Stimulated activated CD8-positive, alpha-beta memory T cell treated with anti-CD3 and anti-CD28 coated beads, Interleukin-7, amount 100 ng/mL, for 24 hours (primary cell): Measurements from ENCODE around the gene MAGI1.
"Not testable (repeated sequence)": the region's sequence is repeated elsewhere in the genome, so short reads cannot be mapped to it uniquely, and the experiment has no call there.

Experiments used
- DNase-seq: peaks from one replicate; pipeline ENCODE4 v3.0.0-alpha.2; 2020; ENCODE audit warnings: low read depth

MAGI1 gene

DNA sequence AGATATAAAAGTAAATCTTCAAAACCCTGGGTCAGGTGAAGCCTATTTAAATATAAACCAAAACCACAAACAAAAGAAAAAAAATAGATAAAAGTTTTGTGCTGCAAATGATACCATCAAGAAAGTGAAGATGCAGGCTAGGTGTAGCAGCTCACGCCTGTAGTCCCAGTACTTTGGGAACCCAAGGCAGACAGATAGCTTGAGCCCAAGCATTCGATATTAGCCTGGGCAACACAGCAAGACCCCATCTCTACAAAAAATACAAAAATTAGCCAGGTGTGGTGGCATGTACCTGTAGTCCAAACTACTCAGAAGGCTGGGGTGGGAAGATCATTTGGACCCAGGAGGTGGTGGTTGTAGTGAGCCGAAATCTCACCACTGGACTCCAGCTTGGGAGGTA, 164.8 kb downstream of the MAGI1 start:
- no peak for DNase-seq

DNA sequence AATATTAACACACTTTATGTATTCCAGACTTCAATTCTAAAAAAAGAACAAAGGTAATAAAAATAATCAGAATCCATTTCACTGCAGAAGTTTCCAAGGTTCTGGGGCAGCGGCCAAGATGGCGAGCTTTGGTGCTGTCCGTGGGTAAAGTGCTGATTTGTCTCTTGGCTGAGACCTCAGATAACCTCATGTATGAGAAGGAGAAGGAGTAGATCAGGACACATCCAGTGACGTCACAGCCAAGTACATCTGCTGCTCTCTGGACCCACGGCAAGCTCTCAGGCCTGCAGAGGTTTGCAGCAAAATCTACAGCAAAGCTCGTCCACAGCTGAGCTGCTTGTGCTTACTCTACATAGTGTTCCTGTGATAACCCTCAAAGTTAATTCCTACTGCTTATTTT, 165.7 kb downstream of the MAGI1 start:
- DNase-seq, result no peak

- DNase-seq, result no peak
Observed at GRCh38 chr3:65871305-65872141, 167.2 kb downstream of the MAGI1 start.

DNA sequence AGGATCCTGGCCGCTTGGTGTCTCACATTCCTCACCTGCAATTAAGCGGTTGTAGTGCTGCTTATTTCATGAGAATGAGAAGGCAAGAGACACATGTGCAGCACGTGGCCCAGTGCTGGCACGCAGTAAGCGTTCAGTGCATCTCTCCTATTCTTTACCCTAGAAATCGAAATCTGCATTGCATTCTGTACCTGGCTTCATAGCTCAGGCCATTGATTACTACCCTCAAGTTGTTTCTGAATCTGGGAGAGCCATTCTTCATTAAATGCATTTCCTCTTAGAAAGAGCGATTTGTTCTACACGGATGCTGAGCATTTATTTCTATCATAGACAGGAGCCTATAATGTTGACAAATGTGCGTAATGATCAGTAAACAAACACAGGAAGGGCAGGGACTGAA, 168.9 kb downstream of the MAGI1 start:
- DNase-seq, result no peak

DNA sequence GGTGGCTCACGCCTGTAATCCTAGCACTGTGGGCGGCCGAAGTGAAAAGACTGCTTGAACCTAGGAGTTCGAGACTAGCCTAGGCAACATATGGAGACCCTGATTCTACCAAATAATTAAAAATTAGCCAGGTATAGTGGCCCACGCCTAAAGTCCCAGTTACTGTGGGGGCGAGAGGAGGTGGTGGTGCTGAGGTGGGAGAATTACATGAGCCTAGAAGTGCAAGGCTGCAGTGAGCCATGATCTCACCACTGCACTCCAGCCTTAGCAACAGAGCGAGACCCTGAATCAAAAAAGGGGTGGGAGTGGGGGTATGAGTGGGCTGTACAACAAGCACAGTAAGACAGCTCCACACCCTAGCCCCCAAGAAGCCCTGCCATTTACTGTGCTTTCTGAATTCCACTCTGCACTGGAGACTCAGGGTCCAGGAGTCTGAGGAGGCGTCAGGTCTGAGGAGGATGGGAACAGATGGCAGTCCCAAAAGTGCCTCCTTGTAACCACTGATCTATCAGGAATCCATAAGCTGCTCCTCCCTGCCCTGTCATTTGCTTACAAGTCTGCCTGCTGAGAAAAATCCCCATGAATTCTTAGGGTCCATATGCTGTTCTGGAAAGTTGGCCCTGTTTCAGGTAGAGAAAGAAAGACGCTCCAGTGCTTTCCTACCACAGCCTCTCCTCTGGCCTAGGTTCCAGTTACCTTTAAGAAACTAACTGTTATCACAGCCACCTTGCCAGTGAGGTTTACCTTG, 171.1 kb downstream of the MAGI1 start:
- no peak for DNase-seq

DNA sequence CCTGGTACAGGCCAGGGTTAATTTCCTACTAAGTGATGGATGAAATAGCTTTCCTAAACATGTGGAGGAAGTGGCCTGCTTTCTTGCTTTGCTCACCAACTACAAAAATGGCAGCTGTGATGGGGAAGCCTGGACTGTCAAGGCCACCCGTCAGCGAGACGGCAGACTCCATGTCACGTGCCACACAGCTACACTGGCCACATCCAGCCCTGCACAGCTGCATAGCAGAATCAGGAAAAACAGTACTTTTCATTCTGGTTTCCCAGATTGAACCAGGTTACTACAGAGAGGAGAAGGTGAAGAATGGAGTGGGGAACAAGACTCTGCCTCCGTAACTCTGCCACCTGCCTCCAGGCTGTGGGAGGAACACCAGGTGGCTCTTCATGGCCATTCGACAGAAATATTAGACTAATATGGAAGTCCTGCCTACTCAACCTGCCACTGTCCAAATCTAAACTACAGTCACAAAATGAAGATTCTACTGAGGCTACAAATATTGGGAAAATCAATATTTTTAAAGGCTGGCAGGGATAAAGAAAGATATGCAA, 174.3 kb downstream of the MAGI1 start:
- no peak for DNase-seq

DNA sequence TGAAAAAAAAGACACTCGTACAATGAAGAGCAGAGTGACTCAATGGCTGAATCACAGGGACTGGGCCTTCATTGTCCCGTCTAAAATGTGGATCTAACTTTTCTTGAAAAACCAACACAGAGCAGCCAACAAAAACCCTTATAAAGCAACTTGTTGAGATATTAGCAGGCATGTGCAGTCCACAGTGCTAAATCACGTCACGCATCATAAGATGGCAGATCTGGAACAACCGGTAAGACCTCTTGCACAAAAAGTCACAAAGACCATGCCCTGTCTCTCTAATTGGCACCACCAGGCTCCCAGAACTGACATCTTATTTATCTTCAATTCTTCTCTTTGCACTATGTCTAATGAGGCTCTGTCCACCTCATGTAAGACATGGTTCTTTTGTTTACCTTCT, 177.0 kb downstream of the MAGI1 start:
- no peak for DNase-seq

- not testable (repeated sequence) for DNase-seq
Observed at GRCh38 chr3:65859612-65860011, 179.1 kb downstream of the MAGI1 start.

DNA sequence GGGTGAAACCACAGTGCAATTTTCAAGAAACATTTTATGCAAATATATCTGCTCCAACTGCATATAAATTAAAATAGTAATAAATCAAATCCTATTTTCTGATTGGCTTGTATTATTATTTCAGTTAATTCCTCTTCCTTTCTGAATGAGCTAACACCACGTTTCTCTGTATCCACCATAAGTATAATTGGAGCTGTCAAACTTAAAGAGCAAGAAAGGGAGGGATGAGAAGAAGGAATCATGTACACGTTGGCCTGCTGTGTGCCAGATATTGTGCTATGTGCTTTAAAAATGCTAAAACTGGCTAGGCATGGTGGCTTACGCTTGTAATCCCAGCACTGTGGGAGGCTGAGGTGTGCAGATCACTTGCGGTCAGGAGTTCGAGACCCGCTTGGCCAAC, 180.0 kb downstream of the MAGI1 start:
- DNase-seq, result no peak

DNA sequence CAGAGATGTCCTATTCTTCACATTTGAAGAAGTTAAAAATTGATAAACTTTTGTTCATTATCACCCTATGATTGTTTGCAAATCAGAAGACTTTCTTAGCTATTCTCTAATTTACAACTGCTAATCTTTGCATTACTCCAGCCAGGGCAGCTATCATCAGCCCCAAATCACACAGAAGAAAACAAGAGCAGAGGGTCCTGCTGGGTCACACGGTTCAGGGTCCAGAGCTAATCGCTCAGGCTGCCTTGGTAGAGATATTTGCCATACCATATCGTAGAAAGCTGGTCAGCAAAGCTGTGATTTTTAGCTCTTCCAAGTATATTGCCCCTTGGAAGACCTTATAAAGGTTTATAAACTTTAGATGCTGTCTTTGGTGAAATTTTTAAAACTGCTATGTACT, 181.4 kb downstream of the MAGI1 start:
- DNase-seq, result no peak

DNA sequence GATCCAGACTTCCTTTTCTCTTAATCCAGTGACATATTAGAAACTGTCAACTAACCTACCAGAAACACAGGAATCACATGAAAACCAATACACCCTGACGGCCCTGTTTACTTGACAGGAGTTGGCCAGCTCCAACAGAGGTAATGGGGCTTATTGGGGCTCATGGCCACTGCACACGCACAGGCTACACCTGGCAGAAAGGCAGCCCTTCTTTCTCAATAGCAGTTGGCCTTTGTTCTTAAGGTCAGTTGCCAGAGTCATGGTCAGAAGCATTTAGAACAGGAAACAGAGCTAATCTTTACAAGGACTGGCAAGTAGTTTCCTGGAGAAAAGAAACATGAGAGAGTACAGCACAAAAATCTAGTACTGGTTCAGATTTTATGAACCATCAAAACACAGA, 181.8 kb downstream of the MAGI1 start:
- DNase-seq, result no peak

- DNase-seq, result no peak
Observed at GRCh38 chr3:65855370-65856100, 183.2 kb downstream of the MAGI1 start.

GRCh38 chr3:65854606-65855304, 184.0 kb downstream of the MAGI1 start:
- no peak for DNase-seq

DNA sequence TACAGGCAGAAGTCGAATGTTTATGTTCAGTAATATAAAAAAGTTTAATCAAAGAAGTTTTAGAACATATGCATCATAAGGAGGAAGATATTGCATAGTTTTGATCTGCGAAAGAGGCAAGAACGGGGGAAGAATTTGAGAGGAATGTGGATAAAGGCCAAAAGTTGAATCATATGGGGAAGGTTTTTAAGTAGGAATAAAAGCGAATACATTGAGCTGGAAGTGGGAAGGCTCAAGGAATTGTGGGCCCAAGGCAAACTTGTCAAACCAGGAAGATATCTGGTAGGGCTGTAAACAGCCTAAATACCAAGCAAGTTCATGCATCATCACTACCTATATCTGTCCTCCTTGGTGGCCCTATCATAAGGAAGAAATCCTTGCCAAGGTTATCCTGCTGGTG, 186.9 kb downstream of the MAGI1 start:
- no peak for DNase-seq

GRCh38 chr3:65850261-65850660, 188.5 kb downstream of the MAGI1 start:
- DNase-seq, result no peak

DNA sequence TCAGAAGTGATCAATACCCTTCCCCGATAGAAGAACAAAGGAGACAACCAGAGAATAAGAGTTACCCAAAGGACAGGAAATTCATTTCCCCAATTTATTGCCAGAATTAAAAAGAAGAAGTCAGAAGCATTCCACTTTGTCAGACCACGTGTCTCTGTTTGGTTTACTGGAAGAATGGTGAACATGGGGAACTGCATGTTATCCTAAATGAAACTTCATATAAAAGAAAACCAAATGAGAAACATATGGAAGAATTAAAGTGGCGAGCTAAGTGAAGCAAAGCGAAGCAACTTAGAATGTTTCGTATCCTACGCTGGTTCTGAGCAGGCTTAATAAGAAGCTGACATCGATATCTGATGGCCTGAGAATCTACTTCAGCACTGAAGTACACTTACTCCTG, 190.7 kb downstream of the MAGI1 start:
- DNase-seq, result no peak

- no peak for DNase-seq
Observed at GRCh38 chr3:65846936-65847335, 191.8 kb downstream of the MAGI1 start.

DNA sequence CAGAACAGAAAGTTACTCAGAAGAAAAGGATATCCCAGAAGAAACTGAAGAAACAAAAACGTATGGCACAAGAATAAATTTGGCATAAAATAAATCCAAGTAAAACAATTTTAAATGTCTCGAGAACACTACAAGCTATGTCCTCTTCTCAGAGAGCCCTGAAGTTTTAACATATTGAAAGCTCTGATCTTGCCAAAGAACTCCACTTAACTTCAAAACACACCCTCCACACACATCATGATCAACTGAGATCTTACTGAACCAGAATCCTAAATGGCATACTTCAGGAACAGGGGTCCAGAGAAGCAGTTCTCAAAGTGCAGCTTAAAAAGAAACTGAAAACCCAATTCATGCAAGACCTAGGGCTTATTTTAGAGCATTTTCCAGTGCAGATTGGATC, 194.3 kb downstream of the MAGI1 start:
- no peak for DNase-seq

DNA sequence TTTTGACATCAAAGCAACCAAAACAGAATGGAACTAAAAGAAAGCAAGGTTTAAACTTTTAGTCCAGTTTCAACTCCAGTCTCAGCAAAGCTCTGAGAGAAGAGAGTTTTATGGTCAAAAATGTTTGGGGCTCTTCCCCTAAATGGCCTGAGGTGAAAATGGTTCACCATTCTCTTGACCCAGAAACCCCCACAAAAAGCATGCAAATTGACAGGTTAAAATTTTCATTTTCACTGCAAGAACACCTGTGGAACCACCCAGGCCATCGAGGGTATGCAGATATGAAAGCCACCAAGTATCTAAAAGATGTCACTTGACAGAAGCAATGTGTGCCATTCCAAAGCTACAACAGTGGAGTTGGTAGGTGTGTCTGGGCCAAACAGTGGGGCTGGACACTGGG, 195.0 kb downstream of the MAGI1 start:
- no peak for DNase-seq

GRCh38 chr3:65837604-65838003, 201.1 kb downstream of the MAGI1 start:
- DNase-seq, result no peak

- DNase-seq, result no peak
Observed at GRCh38 chr3:65836047-65836446, 202.7 kb downstream of the MAGI1 start.
